HL-60 (cell line): Measurements from ENCODE around the gene KIF26B.

Experiments used
- DNase-seq, 2 experiments: peaks; one replicate each; pipeline ENCODE4 v3.0.0-alpha.2; 2010 to 2020; ENCODE audit warnings: low read depth in 1 of 2, low spot score in 1 of 2
- H3K27ac ChIP-seq: fragments of 250-450 bp; sonication (Bioruptor Pico); replicated peaks from 2 replicates; pipeline ENCODE4 v1.5.1; 2020; ENCODE audit warnings: mild to moderate bottlenecking, moderate library complexity
- H3K27me3 ChIP-seq: fragments of 250-450 bp; sonication (Bioruptor Pico); 2 replicates; pipeline ENCODE4 v1.5.1; 2021; ENCODE audit warnings: mild to moderate bottlenecking, moderate library complexity; ENCODE audit not compliant: insufficient read depth, poor library complexity, severe bottlenecking
- H3K4me3 ChIP-seq: replicated peaks from 2 replicates; pipeline ENCODE4 v1.5.1; 2011; ENCODE audit warnings: mild to moderate bottlenecking, control low read depth, low read length; ENCODE audit not compliant: insufficient read depth
- CTCF ChIP-seq: IDR thresholded peaks from one replicate; pipeline ENCODE4 v1.5.1; 2011; ENCODE audit warnings: low read length, control low read depth, inconsistent platforms; ENCODE audit not compliant: insufficient read depth
- GABPA ChIP-seq: IDR thresholded peaks from 2 replicates; pipeline ENCODE4 v1.6.1; 2012; ENCODE audit warnings: low read depth
- POLR2AphosphoS5 ChIP-seq: IDR thresholded peaks from 2 replicates; pipeline ENCODE4 v1.6.1; 2012; ENCODE audit warnings: low read depth
- REST ChIP-seq: IDR thresholded peaks from 2 replicates; pipeline ENCODE4 v1.6.1; 2012; ENCODE audit warnings: low read depth; ENCODE audit not compliant: insufficient replicate concordance
- SPI1 ChIP-seq: IDR thresholded peaks from 2 replicates; pipeline ENCODE4 v1.6.1; 2012; ENCODE audit warnings: low read depth, mild to moderate bottlenecking, borderline replicate concordance

KIF26B gene

GRCh38 chr1:245205396-245205795 lies 50.6 kb downstream of the KIF26B start:
- Histone ChIP-seq H3K27me3 (no peaks in the 10 kb centered on the region), H3K27ac (no peak overlapping the region), H3K4me3 (no peak overlapping the region)
- DNase-seq: no peak
- no peak for TF ChIP-seq SPI1
- no peak for TF ChIP-seq GABPA
- no peak for TF ChIP-seq REST
- no peak for TF ChIP-seq POLR2AphosphoS5
- no peak for TF ChIP-seq CTCF

GRCh38 chr1:245205864-245206263 lies 51.1 kb downstream of the KIF26B start:
- no peaks in the 10 kb centered on the region for H3K27me3 ChIP-seq
- H3K27ac ChIP-seq: no peak overlapping the region
- TF ChIP-seq POLR2AphosphoS5: no peak
- TF ChIP-seq GABPA: no peak
- no peak for TF ChIP-seq REST
- no peak for TF ChIP-seq SPI1
- no peak for TF ChIP-seq CTCF
- no peak for DNase-seq
- no peak overlapping the region for H3K4me3 ChIP-seq

- no peak overlapping the region for H3K4me3 ChIP-seq
- TF ChIP-seq GABPA: no peak
- no peak for TF ChIP-seq REST
- TF ChIP-seq CTCF: no peak
- TF ChIP-seq SPI1: no peak
- no peak for TF ChIP-seq POLR2AphosphoS5
- no peak overlapping the region for H3K27ac ChIP-seq
- H3K27me3 ChIP-seq: no peaks in the 10 kb centered on the region
- no peak for DNase-seq
Observed at GRCh38 chr1:245207056-245207638, 52.4 kb downstream of the KIF26B start.
